WTC11 (cell line): Measurements from ENCODE around the gene SLC38A10. TPM values are rescaled to one million over a fixed set of nuclear protein-coding genes. Genes with fewer than 3 reads are reported as not detected.

Experiments used
- ATAC-seq: fragments of 200-7000 bp; cut with Tn5 transposase; 2 replicates; pipeline ENCODE4 v1.10.0; 2021; ENCODE audit warnings: mild to moderate bottlenecking, moderate library complexity
- CTCF ChIA-PET: fragments of 300-600 bp; sonication (Branson Sonifier 250); formaldehyde crosslinking; loops from one replicate; lab custom pipeline; 2021; ENCODE audit warnings: antibody characterized with exemption; lab: Charles Lee
- POLR2A ChIA-PET: fragments of 350-600 bp; sonication (Branson Sonifier 250); formaldehyde crosslinking; loops from one replicate; lab custom pipeline; 2021; ENCODE audit warnings: antibody characterized with exemption; lab: Charles Lee
- DNase-seq: peaks from one replicate; pipeline ENCODE4 v3.0.0; 2021; ENCODE audit warnings: low spot score
- H3K27ac Mint-ChIP-seq: 2 replicates; pipeline ENCODE4 v1.8.0; 2021; ENCODE audit warnings: mixed read lengths
- H3K27me3 Mint-ChIP-seq: 2 replicates; pipeline ENCODE4 v1.8.0; 2021; ENCODE audit warnings: low read depth, mild to moderate bottlenecking, moderate library complexity, mixed read lengths
- H3K36me3 Mint-ChIP-seq: 2 replicates; pipeline ENCODE4 v1.8.0; 2021; ENCODE audit warnings: mixed read lengths
- H3K4me1 Mint-ChIP-seq: 2 replicates; pipeline ENCODE4 v1.8.0; 2022; ENCODE audit warnings: mixed read lengths
- H3K4me3 Mint-ChIP-seq: 2 replicates; pipeline ENCODE4 v1.8.0; 2021; ENCODE audit warnings: mild to moderate bottlenecking, moderate library complexity, mixed read lengths
- H3K9me3 Mint-ChIP-seq: 2 replicates; pipeline ENCODE4 v1.8.0; 2021; ENCODE audit warnings: mixed read lengths
- CBFB ChIP-seq: sonication (generic); formaldehyde crosslinking; IDR thresholded peaks from 2 replicates; pipeline ENCODE4 v1.8.1; 2022; ENCODE audit warnings: mild to moderate bottlenecking, low read depth, missing genetic modification reagents
- EMX1 ChIP-seq: fragments of 250-450 bp; sonication (Bioruptor Pico); IDR thresholded peaks from 2 replicates; pipeline ENCODE4 v1.8.0; 2021; ENCODE audit warnings: mild to moderate bottlenecking
- ETV6 ChIP-seq: sonication (generic); formaldehyde crosslinking; IDR thresholded peaks from 2 replicates; pipeline ENCODE4 v1.8.1; 2022; ENCODE audit warnings: mild to moderate bottlenecking, missing genetic modification reagents
- GABPB1 ChIP-seq: sonication (generic); formaldehyde crosslinking; IDR thresholded peaks from 2 replicates; pipeline ENCODE4 v1.8.1; 2023; ENCODE audit warnings: mild to moderate bottlenecking, missing genetic modification reagents
- JUN ChIP-seq: sonication (generic); formaldehyde crosslinking; IDR thresholded peaks from 2 replicates; pipeline ENCODE4 v1.8.0; 2023; ENCODE audit warnings: mild to moderate bottlenecking, missing genetic modification reagents
- SMAD3 ChIP-seq: sonication (generic); formaldehyde crosslinking; IDR thresholded peaks from 2 replicates; pipeline ENCODE4 v1.8.0; 2022; ENCODE audit warnings: missing genetic modification reagents, mild to moderate bottlenecking, borderline replicate concordance
- SMAD4 ChIP-seq: sonication (generic); formaldehyde crosslinking; IDR thresholded peaks from 2 replicates; pipeline ENCODE4 v1.8.0; 2022; ENCODE audit warnings: mild to moderate bottlenecking, missing genetic modification reagents
- TCF7 ChIP-seq: sonication (generic); formaldehyde crosslinking; IDR thresholded peaks from 2 replicates; pipeline ENCODE4 v1.8.0; 2022; ENCODE audit warnings: mild to moderate bottlenecking, low read depth, missing genetic modification reagents, moderate library complexity
- ZNF416 ChIP-seq: fragments of 250-450 bp; sonication (Bioruptor Pico); IDR thresholded peaks from 2 replicates; pipeline ENCODE4 v1.9.0; 2021; ENCODE audit warnings: mild to moderate bottlenecking, inconsistent platforms
- ZNF423 ChIP-seq: fragments of 250-450 bp; sonication (Bioruptor Pico); IDR thresholded peaks from 2 replicates; pipeline ENCODE4 v2.1.2; 2022; ENCODE audit warnings: mild to moderate bottlenecking, moderate library complexity
- total RNA-seq: library from RNA; stranded (reverse); gene quantifications from 3 replicates; pipeline ENCODE4 v1.2.3, GENCODE V29; 2021
- TF ChIP-seq, protein P1 (sequence below): sonication (generic); formaldehyde crosslinking; IDR thresholded peaks from 2 replicates; pipeline ENCODE4 v1.8.0; 2022; ENCODE audit warnings: mild to moderate bottlenecking, missing genetic modification reagents
- TF ChIP-seq, protein P2 (sequence below): fragments of 250-450 bp; sonication (Bioruptor Pico); conservative IDR thresholded peaks from 2 replicates; pipeline ENCODE4 v1.9.0; 2021; ENCODE audit warnings: mild to moderate bottlenecking
- TF ChIP-seq, protein P3 (sequence below): sonication (generic); formaldehyde crosslinking; IDR thresholded peaks from 2 replicates; pipeline ENCODE4 v1.8.0; 2022; ENCODE audit warnings: mild to moderate bottlenecking, missing genetic modification reagents
- TF ChIP-seq, protein P4 (sequence below): sonication (generic); formaldehyde crosslinking; IDR thresholded peaks from 2 replicates; pipeline ENCODE4 v1.8.1; 2022; ENCODE audit warnings: mild to moderate bottlenecking, moderate library complexity, missing genetic modification reagents
- TF ChIP-seq, protein P5 (sequence below): sonication (generic); formaldehyde crosslinking; IDR thresholded peaks from 2 replicates; pipeline ENCODE4 v1.8.1; 2023; ENCODE audit warnings: mild to moderate bottlenecking, missing genetic modification reagents
- TF ChIP-seq, protein P6 (sequence below): sonication (generic); formaldehyde crosslinking; IDR thresholded peaks from 2 replicates; pipeline ENCODE4 v1.8.1; 2023; ENCODE audit warnings: mild to moderate bottlenecking, missing genetic modification reagents
- TF ChIP-seq, protein P7 (sequence below): fragments of 200-600 bp; IDR thresholded peaks from 2 replicates; pipeline ENCODE4 v1.8.0; 2022; ENCODE audit warnings: antibody characterized with exemption
- TF ChIP-seq, protein P8 (sequence below): sonication (generic); formaldehyde crosslinking; conservative IDR thresholded peaks from 2 replicates; pipeline ENCODE4 v1.8.1; 2023; ENCODE audit warnings: mild to moderate bottlenecking, low read depth, missing genetic modification reagents, moderate library complexity

The SLC38A10 gene
- total RNA-seq, 1 experiment from 2014 or later, result 47.0 TPM

DNA sequence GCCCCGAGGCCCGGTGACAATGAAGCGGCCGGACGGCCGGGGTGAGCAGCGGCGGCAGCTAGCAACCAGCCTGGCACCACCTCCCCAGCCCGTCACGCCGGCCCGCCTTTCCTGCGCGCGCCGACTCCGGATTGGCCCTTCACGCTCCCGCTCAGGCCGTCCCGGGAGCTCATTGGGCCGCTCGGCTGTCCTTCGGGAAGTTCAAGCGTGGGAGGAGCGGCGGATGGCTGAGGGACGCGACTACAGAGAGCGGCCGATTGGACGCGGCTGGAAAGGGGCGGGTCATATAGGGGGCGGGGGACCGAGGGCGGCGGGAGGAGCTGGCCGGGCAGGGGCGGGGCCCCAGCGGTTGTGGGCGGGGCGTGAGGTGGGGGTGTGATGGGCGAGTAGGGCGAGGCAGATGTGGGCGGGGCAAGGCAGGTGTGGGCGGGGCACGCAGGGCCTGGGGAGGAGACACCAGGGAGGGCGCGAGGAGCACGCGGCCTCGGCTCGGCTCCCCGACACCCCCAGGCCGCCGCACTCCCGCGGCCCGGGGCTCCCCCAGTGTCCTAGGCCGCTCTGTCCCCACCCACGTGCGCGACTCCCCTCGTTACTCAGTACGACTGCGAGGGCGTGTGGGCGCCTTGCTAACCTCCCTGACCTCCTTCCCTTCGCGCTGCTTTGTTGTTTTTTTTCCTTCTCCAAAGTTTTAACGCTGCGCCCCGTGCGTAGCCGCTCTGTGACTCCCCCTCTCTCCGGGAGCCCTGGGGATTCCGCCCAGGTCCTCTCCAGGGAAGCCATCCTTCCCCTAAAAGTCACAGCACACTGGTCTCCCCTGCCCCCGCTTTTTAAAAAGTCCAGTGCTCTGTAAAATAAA lies 72.0 kb downstream of the SLC38A10 start, which contains the start of gene CEP131 (continued):
- TF ChIP-seq, protein P1, sequence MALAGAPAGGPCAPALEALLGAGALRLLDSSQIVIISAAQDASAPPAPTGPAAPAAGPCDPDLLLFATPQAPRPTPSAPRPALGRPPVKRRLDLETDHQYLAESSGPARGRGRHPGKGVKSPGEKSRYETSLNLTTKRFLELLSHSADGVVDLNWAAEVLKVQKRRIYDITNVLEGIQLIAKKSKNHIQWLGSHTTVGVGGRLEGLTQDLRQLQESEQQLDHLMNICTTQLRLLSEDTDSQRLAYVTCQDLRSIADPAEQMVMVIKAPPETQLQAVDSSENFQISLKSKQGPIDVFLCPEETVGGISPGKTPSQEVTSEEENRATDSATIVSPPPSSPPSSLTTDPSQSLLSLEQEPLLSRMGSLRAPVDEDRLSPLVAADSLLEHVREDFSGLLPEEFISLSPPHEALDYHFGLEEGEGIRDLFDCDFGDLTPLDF, result no peak
- TF ChIP-seq ETV6 (CRISPR knock-in tag) (peak; percentile 15; the same call in 1 of the 2 replicates), ZNF423 (peak; percentile 80), SMAD4 (no peak), CBFB (CRISPR knock-in tag) (no peak), ZNF416 (CRISPR knock-in tag) (no peak), SMAD3 (0 out of 2 replicates have a peak, but pooled peaks have one; percentile 50), TCF7 (CRISPR knock-in tag) (0 out of 2 replicates have a peak, but pooled peaks have one; percentile 24), JUN (CRISPR knock-in tag) (no peak), EMX1 (CRISPR knock-in tag) (no peak), GABPB1 (CRISPR knock-in tag) (peak; percentile 60)
- TF ChIP-seq, protein P2, sequence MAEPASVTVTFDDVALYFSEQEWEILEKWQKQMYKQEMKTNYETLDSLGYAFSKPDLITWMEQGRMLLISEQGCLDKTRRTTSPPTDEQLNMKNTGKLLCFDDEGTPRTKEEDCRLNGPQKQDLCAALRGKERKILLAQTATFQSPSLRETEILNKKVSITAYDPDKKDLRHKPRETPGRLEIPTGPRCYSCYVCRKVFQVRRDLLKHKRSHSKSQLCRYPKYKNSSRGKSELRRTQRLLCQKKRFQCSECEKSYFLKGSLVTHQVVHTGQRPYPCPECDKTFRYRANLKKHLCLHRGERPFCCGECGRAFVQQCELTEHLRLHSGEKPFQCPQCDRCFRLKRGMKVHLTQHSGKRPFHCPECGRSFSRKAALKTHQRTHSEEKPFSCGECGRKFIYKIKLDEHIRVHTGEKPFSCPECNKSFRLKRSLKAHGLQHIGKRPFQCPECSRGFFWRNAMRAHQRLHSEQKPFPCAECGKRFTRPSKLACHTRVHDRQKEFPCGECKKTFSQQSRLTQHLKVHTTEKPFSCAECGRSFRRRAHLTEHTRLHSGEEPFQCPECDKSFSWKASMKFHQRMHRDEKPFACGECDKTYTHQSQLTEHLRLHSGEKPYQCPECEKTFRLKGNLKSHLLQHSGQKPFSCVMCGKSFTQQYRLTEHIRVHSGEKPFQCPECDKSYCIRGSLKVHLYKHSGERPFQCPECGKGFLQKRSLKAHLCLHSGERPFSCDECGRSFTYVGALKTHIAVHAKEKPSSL, result no peak
- TF ChIP-seq, protein P3, sequence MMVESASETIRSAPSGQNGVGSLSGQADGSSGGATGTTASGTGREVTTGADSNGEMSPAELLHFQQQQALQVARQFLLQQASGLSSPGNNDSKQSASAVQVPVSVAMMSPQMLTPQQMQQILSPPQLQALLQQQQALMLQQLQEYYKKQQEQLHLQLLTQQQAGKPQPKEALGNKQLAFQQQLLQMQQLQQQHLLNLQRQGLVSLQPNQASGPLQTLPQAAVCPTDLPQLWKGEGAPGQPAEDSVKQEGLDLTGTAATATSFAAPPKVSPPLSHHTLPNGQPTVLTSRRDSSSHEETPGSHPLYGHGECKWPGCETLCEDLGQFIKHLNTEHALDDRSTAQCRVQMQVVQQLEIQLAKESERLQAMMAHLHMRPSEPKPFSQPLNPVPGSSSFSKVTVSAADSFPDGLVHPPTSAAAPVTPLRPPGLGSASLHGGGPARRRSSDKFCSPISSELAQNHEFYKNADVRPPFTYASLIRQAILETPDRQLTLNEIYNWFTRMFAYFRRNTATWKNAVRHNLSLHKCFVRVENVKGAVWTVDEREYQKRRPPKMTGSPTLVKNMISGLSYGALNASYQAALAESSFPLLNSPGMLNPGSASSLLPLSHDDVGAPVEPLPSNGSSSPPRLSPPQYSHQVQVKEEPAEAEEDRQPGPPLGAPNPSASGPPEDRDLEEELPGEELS (CRISPR knock-in tag), result peak; percentile 74; the same call in 1 of the 2 replicates
- TF ChIP-seq, protein P4, sequence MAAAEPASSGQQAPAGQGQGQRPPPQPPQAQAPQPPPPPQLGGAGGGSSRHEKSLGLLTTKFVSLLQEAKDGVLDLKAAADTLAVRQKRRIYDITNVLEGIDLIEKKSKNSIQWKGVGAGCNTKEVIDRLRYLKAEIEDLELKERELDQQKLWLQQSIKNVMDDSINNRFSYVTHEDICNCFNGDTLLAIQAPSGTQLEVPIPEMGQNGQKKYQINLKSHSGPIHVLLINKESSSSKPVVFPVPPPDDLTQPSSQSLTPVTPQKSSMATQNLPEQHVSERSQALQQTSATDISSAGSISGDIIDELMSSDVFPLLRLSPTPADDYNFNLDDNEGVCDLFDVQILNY, result peak; percentile 78

DNA sequence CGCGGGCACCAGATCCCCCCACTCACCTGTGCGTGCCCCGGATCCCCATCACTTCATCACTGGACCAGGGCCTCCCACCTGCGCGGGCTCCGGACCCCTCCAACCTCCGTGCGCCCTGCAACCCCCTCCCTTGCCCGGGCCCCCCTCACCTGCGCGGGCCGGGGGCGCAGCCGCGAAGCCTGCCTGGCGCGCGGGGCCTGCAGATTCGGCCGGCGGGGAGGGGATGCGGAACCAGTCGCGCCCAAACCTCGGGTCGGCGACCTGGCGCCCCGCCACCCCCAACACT lies 72.5 kb downstream of the SLC38A10 start:
- Mint-ChIP-seq H3K4me3 (peak overlapping the region; percentile 71), H3K36me3 (no peaks in the 10 kb centered on the region), H3K9me3 (no peaks in the 10 kb centered on the region), H3K27ac (no peak overlapping the region), H3K27me3 (peaks cover 20% of the 10 kb centered on the region), H3K4me1 (peaks cover 17% of the 10 kb centered on the region)
- ATAC-seq, result no peak; the same call in 1 of the 2 replicates
- ChIA-PET CTCF (interaction anchor here (0.6 to 1.8 kb wide), 18 partner anchors 12 to 346 kb away, joined by 3 to 18 read pairs (median 4); partner anchors contain the start of genes BAHCC1, NDUFAF8 and TEPSIN), POLR2A (interaction anchor here (0.5 to 1.2 kb wide), 3 partner anchors 16 to 447 kb away, joined by 3 to 9 read pairs (median 4); partner anchors contain the start of genes NDUFAF8 and TEPSIN)
- no peak for DNase-seq
- TF ChIP-seq SMAD4 (no peak), ETV6 (CRISPR knock-in tag) (peak; percentile 65; the same call in 1 of the 2 replicates)
- TF ChIP-seq, protein P5, sequence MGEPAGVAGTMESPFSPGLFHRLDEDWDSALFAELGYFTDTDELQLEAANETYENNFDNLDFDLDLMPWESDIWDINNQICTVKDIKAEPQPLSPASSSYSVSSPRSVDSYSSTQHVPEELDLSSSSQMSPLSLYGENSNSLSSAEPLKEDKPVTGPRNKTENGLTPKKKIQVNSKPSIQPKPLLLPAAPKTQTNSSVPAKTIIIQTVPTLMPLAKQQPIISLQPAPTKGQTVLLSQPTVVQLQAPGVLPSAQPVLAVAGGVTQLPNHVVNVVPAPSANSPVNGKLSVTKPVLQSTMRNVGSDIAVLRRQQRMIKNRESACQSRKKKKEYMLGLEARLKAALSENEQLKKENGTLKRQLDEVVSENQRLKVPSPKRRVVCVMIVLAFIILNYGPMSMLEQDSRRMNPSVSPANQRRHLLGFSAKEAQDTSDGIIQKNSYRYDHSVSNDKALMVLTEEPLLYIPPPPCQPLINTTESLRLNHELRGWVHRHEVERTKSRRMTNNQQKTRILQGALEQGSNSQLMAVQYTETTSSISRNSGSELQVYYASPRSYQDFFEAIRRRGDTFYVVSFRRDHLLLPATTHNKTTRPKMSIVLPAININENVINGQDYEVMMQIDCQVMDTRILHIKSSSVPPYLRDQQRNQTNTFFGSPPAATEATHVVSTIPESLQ (CRISPR knock-in tag), result no peak
- TF ChIP-seq, protein P6, sequence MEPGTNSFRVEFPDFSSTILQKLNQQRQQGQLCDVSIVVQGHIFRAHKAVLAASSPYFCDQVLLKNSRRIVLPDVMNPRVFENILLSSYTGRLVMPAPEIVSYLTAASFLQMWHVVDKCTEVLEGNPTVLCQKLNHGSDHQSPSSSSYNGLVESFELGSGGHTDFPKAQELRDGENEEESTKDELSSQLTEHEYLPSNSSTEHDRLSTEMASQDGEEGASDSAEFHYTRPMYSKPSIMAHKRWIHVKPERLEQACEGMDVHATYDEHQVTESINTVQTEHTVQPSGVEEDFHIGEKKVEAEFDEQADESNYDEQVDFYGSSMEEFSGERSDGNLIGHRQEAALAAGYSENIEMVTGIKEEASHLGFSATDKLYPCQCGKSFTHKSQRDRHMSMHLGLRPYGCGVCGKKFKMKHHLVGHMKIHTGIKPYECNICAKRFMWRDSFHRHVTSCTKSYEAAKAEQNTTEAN (CRISPR knock-in tag), result no peak
- TF ChIP-seq, protein P7, sequence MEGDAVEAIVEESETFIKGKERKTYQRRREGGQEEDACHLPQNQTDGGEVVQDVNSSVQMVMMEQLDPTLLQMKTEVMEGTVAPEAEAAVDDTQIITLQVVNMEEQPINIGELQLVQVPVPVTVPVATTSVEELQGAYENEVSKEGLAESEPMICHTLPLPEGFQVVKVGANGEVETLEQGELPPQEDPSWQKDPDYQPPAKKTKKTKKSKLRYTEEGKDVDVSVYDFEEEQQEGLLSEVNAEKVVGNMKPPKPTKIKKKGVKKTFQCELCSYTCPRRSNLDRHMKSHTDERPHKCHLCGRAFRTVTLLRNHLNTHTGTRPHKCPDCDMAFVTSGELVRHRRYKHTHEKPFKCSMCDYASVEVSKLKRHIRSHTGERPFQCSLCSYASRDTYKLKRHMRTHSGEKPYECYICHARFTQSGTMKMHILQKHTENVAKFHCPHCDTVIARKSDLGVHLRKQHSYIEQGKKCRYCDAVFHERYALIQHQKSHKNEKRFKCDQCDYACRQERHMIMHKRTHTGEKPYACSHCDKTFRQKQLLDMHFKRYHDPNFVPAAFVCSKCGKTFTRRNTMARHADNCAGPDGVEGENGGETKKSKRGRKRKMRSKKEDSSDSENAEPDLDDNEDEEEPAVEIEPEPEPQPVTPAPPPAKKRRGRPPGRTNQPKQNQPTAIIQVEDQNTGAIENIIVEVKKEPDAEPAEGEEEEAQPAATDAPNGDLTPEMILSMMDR, result no peak
- TF ChIP-seq, protein P8, sequence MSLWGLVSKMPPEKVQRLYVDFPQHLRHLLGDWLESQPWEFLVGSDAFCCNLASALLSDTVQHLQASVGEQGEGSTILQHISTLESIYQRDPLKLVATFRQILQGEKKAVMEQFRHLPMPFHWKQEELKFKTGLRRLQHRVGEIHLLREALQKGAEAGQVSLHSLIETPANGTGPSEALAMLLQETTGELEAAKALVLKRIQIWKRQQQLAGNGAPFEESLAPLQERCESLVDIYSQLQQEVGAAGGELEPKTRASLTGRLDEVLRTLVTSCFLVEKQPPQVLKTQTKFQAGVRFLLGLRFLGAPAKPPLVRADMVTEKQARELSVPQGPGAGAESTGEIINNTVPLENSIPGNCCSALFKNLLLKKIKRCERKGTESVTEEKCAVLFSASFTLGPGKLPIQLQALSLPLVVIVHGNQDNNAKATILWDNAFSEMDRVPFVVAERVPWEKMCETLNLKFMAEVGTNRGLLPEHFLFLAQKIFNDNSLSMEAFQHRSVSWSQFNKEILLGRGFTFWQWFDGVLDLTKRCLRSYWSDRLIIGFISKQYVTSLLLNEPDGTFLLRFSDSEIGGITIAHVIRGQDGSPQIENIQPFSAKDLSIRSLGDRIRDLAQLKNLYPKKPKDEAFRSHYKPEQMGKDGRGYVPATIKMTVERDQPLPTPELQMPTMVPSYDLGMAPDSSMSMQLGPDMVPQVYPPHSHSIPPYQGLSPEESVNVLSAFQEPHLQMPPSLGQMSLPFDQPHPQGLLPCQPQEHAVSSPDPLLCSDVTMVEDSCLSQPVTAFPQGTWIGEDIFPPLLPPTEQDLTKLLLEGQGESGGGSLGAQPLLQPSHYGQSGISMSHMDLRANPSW (CRISPR knock-in tag), result no peak
